ENCODE measurements around the gene MYO9A.

Gene MYO9A

GRCh38 chr15:71784719-71785118 is 333.2 kb downstream of the MYO9A start:
- Histone ChIP-seq H3K36me3 (ENCODE audit: insufficient read depth, low read length) (no peaks in the 10 kb centered on the region), H3K4me1 (ENCODE audit: insufficient read depth, low read length) (no peaks in the 10 kb centered on the region), H3K4me3 (ENCODE audit: low read depth in 1 of 2, low read length in 2 of 2) (no peak overlapping the region), H3K9me3 (ENCODE audit: low read length) (no peaks in the 10 kb centered on the region), H3K27me3 (ENCODE audit: control insufficient read depth in 1 of 2, insufficient read depth in 2 of 2, low read length in 2 of 2) (no peaks in the 10 kb centered on the region), H3K9ac (ENCODE audit: low read length) (no peak overlapping the region), H3K27ac (ENCODE audit: low read depth, low read length) (no peak overlapping the region)

DNA sequence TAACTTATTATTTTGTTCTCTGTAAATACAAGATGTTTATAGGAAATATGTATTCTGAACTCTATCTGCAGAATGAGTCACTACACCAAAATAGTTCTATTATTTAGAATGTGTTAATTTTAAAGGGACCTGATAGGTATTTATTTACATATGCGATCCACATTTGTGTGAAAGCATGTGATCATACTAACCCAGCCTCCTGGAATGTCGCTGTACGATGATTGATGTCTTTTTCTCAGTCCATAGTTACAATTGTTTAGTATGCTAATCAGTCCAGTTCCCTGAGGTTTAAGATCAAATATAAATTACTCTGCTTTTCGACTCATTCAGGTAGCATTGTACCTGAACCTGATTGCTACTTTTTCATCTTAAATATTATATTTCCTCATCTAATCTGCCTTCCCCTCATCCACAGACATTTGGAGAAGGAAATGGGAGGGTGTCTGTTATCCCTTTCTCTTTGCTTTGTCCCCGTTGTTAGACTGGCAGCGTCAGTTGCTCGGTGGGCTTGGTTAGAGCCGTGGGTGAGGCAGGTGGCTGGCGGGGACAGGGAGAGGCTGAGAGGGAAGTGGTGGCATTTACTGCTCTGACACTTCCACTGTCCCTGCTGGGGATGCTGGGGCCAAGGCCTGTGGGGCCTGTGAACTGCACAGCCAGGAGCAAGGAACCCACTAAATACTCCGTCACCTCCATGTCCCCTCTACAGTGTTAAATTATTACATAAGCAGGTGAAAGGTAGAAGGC is 335.4 kb downstream of the MYO9A start:
- Histone ChIP-seq H3K9me3 (ENCODE audit: low read length) (no peaks in the 10 kb centered on the region), H3K27me3 (ENCODE audit: control insufficient read depth in 1 of 2, insufficient read depth in 2 of 2, low read length in 2 of 2) (no peaks in the 10 kb centered on the region), H3K9ac (ENCODE audit: low read length) (no peak overlapping the region), H3K4me1 (ENCODE audit: insufficient read depth, low read length) (no peaks in the 10 kb centered on the region), H3K36me3 (ENCODE audit: insufficient read depth, low read length) (no peaks in the 10 kb centered on the region), H3K4me3 (ENCODE audit: low read depth in 1 of 2, low read length in 2 of 2) (no peak overlapping the region), H3K27ac (ENCODE audit: low read depth, low read length) (no peak overlapping the region)

DNA sequence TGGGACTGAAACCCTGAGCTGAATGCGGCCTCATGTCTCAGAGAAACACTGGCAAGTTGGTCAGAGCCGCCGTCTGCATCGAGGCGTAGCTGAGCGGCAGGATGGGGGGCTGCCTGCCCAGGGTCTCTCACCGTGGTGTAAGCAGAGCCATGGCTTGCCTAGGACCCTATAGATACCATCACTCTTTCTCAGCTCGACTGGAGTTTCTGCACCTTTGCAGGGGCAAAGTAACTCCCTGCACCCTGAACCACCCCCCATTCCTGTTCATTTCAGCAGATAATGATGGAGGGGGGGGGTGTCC is 336.0 kb downstream of the MYO9A start:
- Histone ChIP-seq H3K9me3 (ENCODE audit: low read length) (no peaks in the 10 kb centered on the region), H3K4me3 (ENCODE audit: low read depth in 1 of 2, low read length in 2 of 2) (no peak overlapping the region), H3K4me1 (ENCODE audit: insufficient read depth, low read length) (no peaks in the 10 kb centered on the region), H3K27ac (ENCODE audit: low read depth, low read length) (no peak overlapping the region), H3K9ac (ENCODE audit: low read length) (no peak overlapping the region), H3K36me3 (ENCODE audit: insufficient read depth, low read length) (no peaks in the 10 kb centered on the region), H3K27me3 (ENCODE audit: control insufficient read depth in 1 of 2, insufficient read depth in 2 of 2, low read length in 2 of 2) (no peaks in the 10 kb centered on the region)

GRCh38 chr15:71781179-71781964 is 336.6 kb downstream of the MYO9A start:
- Histone ChIP-seq H3K27ac (ENCODE audit: low read depth, low read length) (no peak overlapping the region), H3K36me3 (ENCODE audit: insufficient read depth, low read length) (no peaks in the 10 kb centered on the region), H3K4me3 (ENCODE audit: low read depth in 1 of 2, low read length in 2 of 2) (no peak overlapping the region), H3K9ac (ENCODE audit: low read length) (no peak overlapping the region), H3K4me1 (ENCODE audit: insufficient read depth, low read length) (no peaks in the 10 kb centered on the region), H3K9me3 (ENCODE audit: low read length) (no peaks in the 10 kb centered on the region), H3K27me3 (ENCODE audit: control insufficient read depth in 1 of 2, insufficient read depth in 2 of 2, low read length in 2 of 2) (no peaks in the 10 kb centered on the region)

GRCh38 chr15:71780115-71780976 is 337.6 kb downstream of the MYO9A start:
- Histone ChIP-seq H3K9me3 (ENCODE audit: low read length) (no peaks in the 10 kb centered on the region), H3K4me3 (ENCODE audit: low read depth in 1 of 2, low read length in 2 of 2) (no peak overlapping the region), H3K27ac (ENCODE audit: low read depth, low read length) (no peak overlapping the region), H3K36me3 (ENCODE audit: insufficient read depth, low read length) (no peaks in the 10 kb centered on the region), H3K4me1 (ENCODE audit: insufficient read depth, low read length) (no peaks in the 10 kb centered on the region), H3K27me3 (ENCODE audit: control insufficient read depth in 1 of 2, insufficient read depth in 2 of 2, low read length in 2 of 2) (no peaks in the 10 kb centered on the region), H3K9ac (ENCODE audit: low read length) (no peak overlapping the region)

- H3K27me3 ChIP-seq (ENCODE audit: control insufficient read depth in 1 of 2, insufficient read depth in 2 of 2, low read length in 2 of 2): no peaks in the 10 kb centered on the region
- no peaks in the 10 kb centered on the region for H3K4me1 ChIP-seq (ENCODE audit: insufficient read depth, low read length)
- no peak overlapping the region for H3K27ac ChIP-seq (ENCODE audit: low read depth, low read length)
- no peak overlapping the region for H3K4me3 ChIP-seq (ENCODE audit: low read depth in 1 of 2, low read length in 2 of 2)
- H3K9me3 ChIP-seq (ENCODE audit: low read length): no peaks in the 10 kb centered on the region
- no peaks in the 10 kb centered on the region for H3K36me3 ChIP-seq (ENCODE audit: insufficient read depth, low read length)
- no peak overlapping the region for H3K9ac ChIP-seq (ENCODE audit: low read length)
These were observed 338.7 kb downstream of the MYO9A start for GRCh38 chr15:71779073-71779797.

DNA sequence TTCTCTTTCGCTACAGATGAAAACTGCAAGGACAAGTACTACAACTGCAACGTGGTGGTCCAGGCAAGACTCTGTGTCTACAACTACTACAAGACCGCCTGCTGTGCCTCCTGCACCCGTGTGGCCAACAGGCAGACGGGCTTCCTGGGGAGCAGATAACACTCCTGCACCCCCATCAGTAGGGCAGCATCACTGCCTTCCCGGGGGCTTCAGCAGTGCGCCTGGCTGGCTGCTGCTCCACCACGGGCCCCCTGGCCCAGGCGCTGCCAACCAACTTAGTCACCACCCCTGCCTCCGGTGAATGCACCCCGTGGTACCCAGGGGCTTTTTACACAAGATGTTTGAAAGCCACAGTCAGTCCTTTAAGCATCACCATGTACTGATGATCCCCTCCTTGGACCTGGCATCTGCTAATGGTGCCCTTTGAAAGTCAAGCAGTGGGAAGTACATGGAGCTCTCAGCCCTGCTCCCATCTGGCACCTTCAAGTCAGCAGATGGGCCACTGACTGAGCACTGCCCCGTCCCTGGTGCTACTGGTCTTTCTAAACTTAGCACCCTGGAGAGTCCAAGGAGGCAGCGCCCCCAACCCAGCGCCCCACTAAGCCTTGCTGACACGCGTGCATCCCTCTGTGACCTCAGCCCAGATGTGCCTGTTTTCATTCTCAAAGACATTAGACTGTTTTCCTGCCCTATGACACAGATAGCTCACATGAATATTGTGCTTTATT is 340.6 kb downstream of the MYO9A start:
- no peak overlapping the region for H3K4me3 ChIP-seq (ENCODE audit: low read depth in 1 of 2, low read length in 2 of 2)
- no peaks in the 10 kb centered on the region for H3K4me1 ChIP-seq (ENCODE audit: insufficient read depth, low read length)
- no peaks in the 10 kb centered on the region for H3K9me3 ChIP-seq (ENCODE audit: low read length)
- no peaks in the 10 kb centered on the region for H3K27me3 ChIP-seq (ENCODE audit: control insufficient read depth in 1 of 2, insufficient read depth in 2 of 2, low read length in 2 of 2)
- H3K9ac ChIP-seq (ENCODE audit: low read length): no peak overlapping the region
- no peak overlapping the region for H3K27ac ChIP-seq (ENCODE audit: low read depth, low read length)
- no peaks in the 10 kb centered on the region for H3K36me3 ChIP-seq (ENCODE audit: insufficient read depth, low read length)

DNA sequence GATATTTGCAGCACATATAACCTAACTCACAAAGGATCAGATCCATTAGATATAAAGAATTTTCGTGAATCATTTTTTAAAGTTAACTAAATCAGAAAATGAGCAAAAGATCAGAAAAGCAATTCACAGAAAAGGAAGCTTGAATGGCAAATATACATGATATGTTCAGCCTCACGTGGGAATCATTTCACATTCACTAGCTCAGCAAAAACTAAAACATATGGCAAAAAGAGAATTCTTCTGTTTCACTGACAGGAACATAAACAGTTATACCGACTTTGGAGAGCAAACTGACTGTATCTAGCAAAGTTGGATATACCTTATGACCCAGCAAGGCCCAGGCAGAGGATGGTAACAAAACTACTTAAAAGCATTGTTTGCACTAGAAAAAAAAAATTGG is 341.6 kb downstream of the MYO9A start:
- Histone ChIP-seq H3K27me3 (ENCODE audit: control insufficient read depth in 1 of 2, insufficient read depth in 2 of 2, low read length in 2 of 2) (no peaks in the 10 kb centered on the region), H3K4me1 (ENCODE audit: insufficient read depth, low read length) (no peaks in the 10 kb centered on the region), H3K27ac (ENCODE audit: low read depth, low read length) (no peak overlapping the region), H3K4me3 (ENCODE audit: low read depth in 1 of 2, low read length in 2 of 2) (no peak overlapping the region), H3K9ac (ENCODE audit: low read length) (no peak overlapping the region), H3K9me3 (ENCODE audit: low read length) (no peaks in the 10 kb centered on the region), H3K36me3 (ENCODE audit: insufficient read depth, low read length) (no peaks in the 10 kb centered on the region)

DNA sequence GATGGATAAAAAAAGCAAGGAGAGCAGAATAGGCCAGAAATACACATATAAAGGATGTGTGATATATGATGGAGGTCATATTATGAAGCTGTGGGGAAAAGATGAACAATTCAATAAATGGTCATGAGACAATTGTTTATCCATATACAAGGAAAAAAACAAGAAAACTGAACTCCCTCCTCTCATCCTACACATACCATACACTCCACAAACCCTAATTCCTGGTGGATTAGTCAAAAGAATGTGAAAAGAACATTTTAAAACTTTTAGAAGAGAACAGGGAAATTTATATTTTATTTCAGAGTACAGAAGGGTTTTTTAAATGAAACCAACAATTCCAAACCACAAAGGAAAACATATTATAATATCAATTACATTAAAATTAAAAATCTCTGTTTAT is 342.1 kb downstream of the MYO9A start:
- H3K27ac ChIP-seq (ENCODE audit: low read depth, low read length): no peak overlapping the region
- H3K36me3 ChIP-seq (ENCODE audit: insufficient read depth, low read length): no peaks in the 10 kb centered on the region
- H3K9me3 ChIP-seq (ENCODE audit: low read length): no peaks in the 10 kb centered on the region
- H3K4me3 ChIP-seq (ENCODE audit: low read depth in 1 of 2, low read length in 2 of 2): no peak overlapping the region
- no peaks in the 10 kb centered on the region for H3K4me1 ChIP-seq (ENCODE audit: insufficient read depth, low read length)
- no peaks in the 10 kb centered on the region for H3K27me3 ChIP-seq (ENCODE audit: control insufficient read depth in 1 of 2, insufficient read depth in 2 of 2, low read length in 2 of 2)
- no peak overlapping the region for H3K9ac ChIP-seq (ENCODE audit: low read length)

DNA sequence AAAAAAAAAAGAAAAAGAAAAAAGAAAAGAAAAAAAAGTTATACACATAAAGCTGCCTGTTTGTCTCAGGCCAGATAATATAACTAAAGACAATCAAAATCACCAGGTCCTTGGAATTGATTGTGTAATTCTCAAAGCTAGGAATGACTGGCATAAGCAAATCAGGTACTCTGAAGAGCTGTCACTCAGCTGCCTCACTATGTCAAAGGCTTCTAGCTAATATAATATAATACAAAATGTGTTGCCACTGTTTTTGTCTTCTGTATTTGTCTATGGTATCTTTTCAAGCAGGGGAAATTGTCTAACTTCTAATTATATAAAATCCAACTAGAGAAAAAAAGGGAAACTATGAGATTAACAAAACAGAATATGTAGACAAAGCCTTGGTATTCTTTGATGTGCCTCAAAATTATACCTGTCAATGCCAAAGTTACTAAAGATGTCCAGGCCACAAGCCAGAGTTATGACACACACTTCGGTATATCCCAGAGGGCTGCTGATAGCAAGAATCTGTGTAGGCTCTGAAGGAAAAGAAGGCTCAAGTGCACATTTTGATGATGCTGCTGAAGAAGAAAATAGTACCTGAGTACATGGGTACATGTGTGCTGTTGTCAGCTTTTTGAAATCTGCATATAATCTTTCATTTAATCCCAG is 344.6 kb downstream of the MYO9A start:
- Histone ChIP-seq H3K9ac (ENCODE audit: low read length) (no peak overlapping the region), H3K36me3 (ENCODE audit: insufficient read depth, low read length) (no peaks in the 10 kb centered on the region), H3K27me3 (ENCODE audit: control insufficient read depth in 1 of 2, insufficient read depth in 2 of 2, low read length in 2 of 2) (no peaks in the 10 kb centered on the region), H3K9me3 (ENCODE audit: low read length) (no peaks in the 10 kb centered on the region), H3K4me3 (ENCODE audit: low read depth in 1 of 2, low read length in 2 of 2) (no peak overlapping the region), H3K27ac (ENCODE audit: low read depth, low read length) (no peak overlapping the region), H3K4me1 (ENCODE audit: insufficient read depth, low read length) (no peaks in the 10 kb centered on the region)
